Stimulated activated CD4-positive, alpha-beta T cell treated with anti-CD3 and anti-CD28 coated beads, TNF-alpha, amount 100 ng/mL, for 1 hour (primary cell): ENCODE measurements around the gene SYNJ1.
A peak's percentile ranks its signal among the peaks of the same experiment; 100 is the strongest.
"Not testable (repeated sequence)": the region's sequence is repeated elsewhere in the genome, so short reads cannot be mapped to it uniquely, and the experiment has no call there.

Experiments used
- DNase-seq, 3 donors: peaks; one replicate each; pipeline ENCODE4 v3.0.0-alpha.2; 2020; ENCODE audit warnings: low read depth in 3 of 3, low spot score in 1 of 3

Gene SYNJ1

GRCh38 chr21:32612999-32613337, 114.8 kb downstream of the SYNJ1 start:
- DNase-seq = no peak

GRCh38 chr21:32612075-32612998, 115.5 kb downstream of the SYNJ1 start, which contains the start of gene CFAP298:
TSS of gene CFAP298 (minus strand) at chr21:32612377. CDS start at chr21:32612243, 134 bp downstream.
- peak; percentile 65 to 70 (median 67) for DNase-seq

- peak in 1 of 3 donors; percentile 10 for DNase-seq
These were observed 116.3 kb downstream of the SYNJ1 start for GRCh38 chr21:32611471-32611997.

- not testable (repeated sequence) for DNase-seq
These were observed 116.9 kb downstream of the SYNJ1 start for GRCh38 chr21:32610940-32611339.

DNA sequence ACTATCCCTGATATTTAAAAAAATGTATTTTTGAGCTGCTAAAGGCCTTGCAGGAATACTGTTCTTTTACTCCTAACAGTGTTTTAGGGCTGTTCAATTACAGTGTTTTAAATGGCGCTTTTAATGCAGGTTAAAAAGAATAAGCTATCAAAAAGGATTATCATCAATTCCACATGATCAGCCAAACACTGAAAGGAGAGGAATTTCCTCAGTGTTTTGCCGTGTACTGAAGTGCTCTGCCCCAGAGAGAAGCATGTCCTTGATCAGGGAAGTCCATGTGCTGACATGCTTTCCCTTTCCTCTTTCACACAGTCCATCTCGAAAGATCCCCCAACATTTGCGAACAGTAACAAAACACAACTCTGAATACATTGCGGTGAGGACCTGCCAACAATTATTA, 119.0 kb downstream of the SYNJ1 start:
- no peak for DNase-seq

DNA sequence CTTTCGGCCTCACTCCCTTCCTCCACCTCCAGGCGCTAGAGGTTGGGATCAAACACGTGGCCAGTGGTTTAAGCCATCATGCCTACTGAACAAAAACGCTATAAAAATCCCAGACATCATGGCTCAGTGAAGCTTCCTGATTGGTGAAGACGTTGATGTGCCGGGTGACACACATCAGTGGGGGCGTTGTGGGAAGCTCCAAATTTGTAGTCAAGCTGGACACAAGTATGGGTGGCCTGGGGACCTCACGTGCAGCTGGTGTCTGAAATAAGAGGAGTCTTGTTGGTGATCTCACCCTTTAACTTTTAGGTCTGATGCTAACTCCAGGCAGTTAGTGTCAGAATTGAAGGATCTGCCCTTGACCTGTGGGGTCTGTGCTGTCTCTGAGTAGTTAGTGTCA, 122.3 kb downstream of the SYNJ1 start:
- DNase-seq = no peak

DNA sequence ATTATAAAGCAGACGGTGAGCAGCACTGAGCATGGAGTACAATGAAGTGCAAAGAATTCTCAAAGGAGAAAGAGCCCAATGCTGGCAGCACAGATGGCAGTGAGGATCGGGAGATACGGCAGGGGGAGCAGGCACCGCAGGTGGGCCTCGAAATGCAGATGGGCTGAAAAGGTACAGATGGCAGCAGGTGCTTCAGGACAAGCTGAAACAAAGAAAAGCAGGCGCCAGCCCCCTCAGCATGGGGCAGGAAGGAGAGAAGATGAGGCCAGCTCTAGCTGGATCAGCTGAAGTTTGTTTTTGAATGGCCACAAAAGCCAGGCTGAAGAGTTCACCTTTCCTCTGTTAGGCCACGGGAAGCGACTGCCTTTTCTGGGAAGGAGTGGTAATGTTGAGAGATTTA, 123.3 kb downstream of the SYNJ1 start:
- no peak for DNase-seq

DNA sequence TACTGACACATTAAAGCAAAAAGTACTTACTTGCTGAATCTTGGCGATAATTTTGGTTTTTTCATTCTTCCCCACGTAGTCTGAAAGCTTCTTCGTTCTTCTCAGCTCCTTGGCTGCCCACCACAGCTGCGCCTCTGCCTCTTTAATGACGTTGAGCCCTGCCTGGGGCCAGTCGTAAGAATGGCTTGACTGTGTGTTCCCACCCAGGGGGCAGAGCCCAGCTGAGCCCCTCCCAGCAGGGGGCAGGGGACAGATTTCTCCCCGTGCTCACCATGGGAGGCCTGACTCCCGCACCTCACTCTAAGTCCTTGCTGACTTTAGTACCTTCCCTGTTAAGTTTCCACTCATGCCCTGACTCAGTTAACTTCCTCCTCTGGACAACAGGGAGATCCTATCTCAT, 124.7 kb downstream of the SYNJ1 start:
- DNase-seq = no peak

- no peak for DNase-seq
These were observed 125.7 kb downstream of the SYNJ1 start for GRCh38 chr21:32602099-32602498.

- DNase-seq = no peak
These were observed 128.3 kb downstream of the SYNJ1 start for GRCh38 chr21:32599526-32599925.

GRCh38 chr21:32599091-32599490, 128.7 kb downstream of the SYNJ1 start:
- DNase-seq = no peak

GRCh38 chr21:32597205-32597604, 130.6 kb downstream of the SYNJ1 start:
- DNase-seq = no peak

DNA sequence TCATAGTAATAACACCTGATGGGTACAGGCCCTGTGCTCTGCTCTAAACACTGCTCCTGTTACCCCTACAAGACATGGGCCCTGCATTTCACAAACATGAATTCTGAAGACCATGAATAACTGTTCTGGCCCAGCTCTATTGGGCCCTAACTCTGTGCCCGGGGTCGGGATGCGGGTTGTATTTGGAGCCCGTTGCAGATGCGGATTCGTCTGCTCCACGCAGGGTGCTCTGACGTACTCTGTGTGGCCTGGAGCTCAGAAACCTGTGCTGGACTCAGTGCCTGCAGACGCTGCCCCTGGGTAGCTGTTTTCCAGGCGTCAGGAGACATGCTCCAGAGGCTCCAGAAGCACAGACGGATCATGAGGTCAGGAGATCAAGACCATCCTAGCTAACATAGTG, 132.4 kb downstream of the SYNJ1 start:
- no peak for DNase-seq

GRCh38 chr21:32593690-32594089, 134.1 kb downstream of the SYNJ1 start:
- no peak for DNase-seq

DNA sequence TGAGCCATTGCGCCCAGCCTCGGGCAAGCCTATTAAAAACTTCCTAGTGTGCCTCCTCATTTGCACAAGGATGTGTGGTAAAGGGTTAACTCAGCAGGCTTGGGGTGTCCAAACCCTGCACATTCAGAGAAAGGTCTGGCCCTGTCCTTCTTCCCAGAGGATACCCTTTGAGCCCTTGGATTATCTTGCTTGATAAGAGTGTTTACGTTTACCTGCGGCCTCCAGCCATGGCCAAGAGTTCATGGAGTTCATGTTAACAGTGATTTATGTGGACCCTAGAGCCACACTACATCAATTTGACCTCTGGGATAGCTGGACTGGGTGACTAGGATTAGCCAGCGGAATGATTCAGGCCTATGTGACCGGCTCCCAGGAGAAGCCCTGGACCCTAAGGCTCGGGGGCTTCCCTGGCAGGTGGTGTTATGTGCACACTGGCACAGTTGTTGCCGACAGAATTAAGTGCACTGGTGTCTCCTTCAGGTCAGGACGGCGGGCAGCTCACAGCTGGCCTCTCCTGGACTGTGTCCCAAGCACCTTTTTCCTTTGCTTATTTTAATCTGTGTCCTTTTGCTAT, 134.8 kb downstream of the SYNJ1 start:
- DNase-seq = no peak

- no peak for DNase-seq
These were observed 137.7 kb downstream of the SYNJ1 start for GRCh38 chr21:32590130-32590529.

GRCh38 chr21:32587651-32588050, 140.2 kb downstream of the SYNJ1 start:
- no peak for DNase-seq

DNA sequence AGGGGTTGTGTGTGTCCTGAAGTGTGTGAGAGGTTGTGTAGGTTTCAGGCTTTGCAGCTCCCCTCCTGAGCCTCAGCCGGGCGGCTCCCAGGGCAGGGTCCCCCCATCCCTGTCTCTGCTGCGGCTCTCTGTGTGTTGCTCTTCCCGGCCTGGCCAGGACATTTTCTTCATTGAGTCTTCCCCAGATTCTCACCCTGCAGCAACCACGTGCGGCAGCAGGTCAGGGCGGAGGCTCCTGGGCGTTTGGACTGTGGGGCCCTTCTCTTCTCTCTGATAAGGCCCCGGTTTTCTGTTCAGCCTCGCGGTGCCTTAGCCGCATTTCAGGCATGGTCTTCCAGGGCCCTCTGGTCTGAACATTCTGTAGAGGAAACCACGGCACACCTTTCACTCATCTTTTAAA, 140.7 kb downstream of the SYNJ1 start:
- DNase-seq = no peak

DNA sequence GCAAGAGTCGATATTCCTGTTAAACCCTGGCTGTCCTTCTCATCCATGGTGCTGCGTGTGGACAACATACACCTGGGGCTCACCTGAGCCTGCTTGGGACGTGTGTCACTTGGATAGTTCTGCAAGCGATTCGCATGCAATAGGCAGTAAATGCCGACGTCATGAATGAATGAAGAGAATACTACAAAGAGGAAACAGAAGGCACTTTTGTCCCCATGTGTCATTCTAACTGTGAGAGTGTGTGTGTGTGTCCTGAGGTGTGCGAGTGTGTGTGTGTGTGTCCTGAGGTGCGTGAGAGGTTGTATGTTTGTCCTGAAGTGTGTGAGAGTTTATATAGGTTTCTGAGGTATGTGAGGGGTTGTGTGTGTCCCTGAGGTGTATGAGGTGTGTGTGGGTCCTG, 141.8 kb downstream of the SYNJ1 start:
- DNase-seq = no peak

GRCh38 chr21:32585042-32585710, 142.6 kb downstream of the SYNJ1 start, which contains the start of gene TCP10L:
TSS of gene TCP10L (minus strand) at chr21:32585523. CDS start at chr21:32584304, 1,219 bp downstream.
- no peak for DNase-seq

GRCh38 chr21:32584472-32584871, 143.3 kb downstream of the SYNJ1 start:
- DNase-seq = no peak

DNA sequence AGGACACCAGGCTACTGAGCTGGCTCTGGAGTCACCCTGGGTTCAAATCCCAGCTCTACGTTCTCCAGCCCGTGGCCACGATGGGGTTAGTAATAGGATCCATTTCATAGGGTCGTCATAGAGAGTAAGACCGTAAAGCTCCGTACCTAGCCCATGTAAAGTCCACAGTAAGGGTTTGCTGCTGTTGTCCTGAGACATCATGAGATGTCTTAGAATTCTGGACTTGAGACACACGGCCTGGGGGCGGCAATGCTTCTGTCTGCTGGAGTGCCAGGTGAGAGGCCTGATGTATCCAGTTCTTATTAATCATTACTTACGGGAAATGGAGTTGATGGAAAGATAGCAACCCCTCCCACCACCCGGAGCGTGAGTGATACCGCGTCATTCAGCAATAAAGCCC, 146.1 kb downstream of the SYNJ1 start:
- no peak for DNase-seq
